ENCODE results near the gene NCKAP5. TPM values are rescaled to one million over a fixed set of nuclear protein-coding genes. Genes with fewer than 3 reads are reported as not detected.

The NCKAP5 gene
- total RNA-seq, 1 experiment from 2014 or later: not detected

DNA sequence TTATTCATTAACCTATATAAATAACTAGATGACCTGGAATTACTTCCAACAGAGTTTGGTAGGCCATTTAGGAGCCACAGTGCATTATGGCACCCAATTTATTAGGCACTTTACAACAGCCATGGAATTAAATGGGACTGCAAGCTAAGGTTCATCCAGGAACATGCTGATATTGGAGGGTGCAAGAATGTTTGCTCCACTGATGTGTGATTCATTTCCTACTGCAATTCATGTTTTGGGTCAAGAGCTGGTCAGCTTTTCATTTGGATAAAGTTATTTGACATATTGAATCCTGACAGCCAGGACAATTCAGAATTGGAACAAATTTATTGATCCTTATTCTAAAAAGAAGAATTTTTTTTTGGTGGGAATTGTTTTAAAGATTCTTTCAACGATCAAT, 886.5 kb downstream of the NCKAP5 start:
- Histone ChIP-seq H3K9me2 (ENCODE audit: insufficient read depth) (no peaks in the 10 kb centered on the region), H3K27me3 (ENCODE audit: insufficient read depth, low read depth) (no peaks in the 10 kb centered on the region), H3F3A (ENCODE audit: insufficient read depth, low read depth) (no peaks in the 10 kb centered on the region), H3K4me2 (no peak overlapping the region), H4K20me1 (ENCODE audit: insufficient read depth) (no peaks in the 10 kb centered on the region), H3K36me3 (ENCODE audit: low read depth) (no peaks in the 10 kb centered on the region), H2AFZ (no peak overlapping the region), H3K9me3 (ENCODE audit: insufficient read depth, low read depth) (no peaks in the 10 kb centered on the region), H3K4me1 (replicated peaks; ENCODE audit: insufficient read depth) (no peaks in the 10 kb centered on the region), H3K27ac (no peak overlapping the region), H3K79me2 (ENCODE audit: low read depth) (no peaks in the 10 kb centered on the region), H3K4me3 (no peak overlapping the region)
- CTCF ChIA-PET: no interaction called here
- POLR2A ChIA-PET (ENCODE audit: unreplicated experiment): no interaction called here
- BruUV-seq (replicated peaks): no TSS peak
- intact Hi-C loops (cut with micrococcal nuclease; ENCODE audit: unreplicated experiment): no loop called here
- TF ChIP-seq EZH2 (IDR thresholded peaks at IDR 0.05; ENCODE audit: low read depth): no peak
- TF ChIP-seq, protein P1, sequence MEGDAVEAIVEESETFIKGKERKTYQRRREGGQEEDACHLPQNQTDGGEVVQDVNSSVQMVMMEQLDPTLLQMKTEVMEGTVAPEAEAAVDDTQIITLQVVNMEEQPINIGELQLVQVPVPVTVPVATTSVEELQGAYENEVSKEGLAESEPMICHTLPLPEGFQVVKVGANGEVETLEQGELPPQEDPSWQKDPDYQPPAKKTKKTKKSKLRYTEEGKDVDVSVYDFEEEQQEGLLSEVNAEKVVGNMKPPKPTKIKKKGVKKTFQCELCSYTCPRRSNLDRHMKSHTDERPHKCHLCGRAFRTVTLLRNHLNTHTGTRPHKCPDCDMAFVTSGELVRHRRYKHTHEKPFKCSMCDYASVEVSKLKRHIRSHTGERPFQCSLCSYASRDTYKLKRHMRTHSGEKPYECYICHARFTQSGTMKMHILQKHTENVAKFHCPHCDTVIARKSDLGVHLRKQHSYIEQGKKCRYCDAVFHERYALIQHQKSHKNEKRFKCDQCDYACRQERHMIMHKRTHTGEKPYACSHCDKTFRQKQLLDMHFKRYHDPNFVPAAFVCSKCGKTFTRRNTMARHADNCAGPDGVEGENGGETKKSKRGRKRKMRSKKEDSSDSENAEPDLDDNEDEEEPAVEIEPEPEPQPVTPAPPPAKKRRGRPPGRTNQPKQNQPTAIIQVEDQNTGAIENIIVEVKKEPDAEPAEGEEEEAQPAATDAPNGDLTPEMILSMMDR (conservative IDR thresholded peaks at IDR 0.05): no peak
- no peak for DNase-seq

DNA sequence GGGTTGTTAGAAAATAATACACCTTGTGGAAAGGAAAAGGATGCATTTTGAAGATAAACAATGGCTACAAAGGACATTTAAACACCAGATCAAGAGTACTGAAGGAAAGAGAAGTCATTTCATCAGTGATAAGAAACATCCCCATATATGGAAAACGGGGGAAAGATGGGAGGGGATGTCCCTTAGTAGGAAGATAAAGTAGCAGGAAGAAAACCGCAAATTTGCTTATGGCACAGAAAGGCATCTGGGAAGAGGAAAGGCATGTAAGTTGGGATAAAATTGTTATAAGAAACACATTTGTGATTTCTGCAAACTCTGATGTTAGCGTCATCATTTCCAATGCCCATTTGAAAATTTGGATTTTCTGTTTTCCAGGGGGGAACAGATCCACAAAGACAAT, 887.7 kb downstream of the NCKAP5 start:
- DNase-seq: no peak
- H3K4me3 ChIP-seq: no peak overlapping the region
- no peaks in the 10 kb centered on the region for H3F3A ChIP-seq (ENCODE audit: insufficient read depth, low read depth)
- H3K27ac ChIP-seq: no peak overlapping the region
- H3K9me3 ChIP-seq (ENCODE audit: insufficient read depth, low read depth): no peaks in the 10 kb centered on the region
- H2AFZ ChIP-seq: no peak overlapping the region
- H3K9me2 ChIP-seq (ENCODE audit: insufficient read depth): no peaks in the 10 kb centered on the region
- TF ChIP-seq, protein P1 (conservative IDR thresholded peaks at IDR 0.05): no peak
- no peak for TF ChIP-seq EZH2 (IDR thresholded peaks at IDR 0.05; ENCODE audit: low read depth)
- no peak overlapping the region for H3K4me2 ChIP-seq
- intact Hi-C loops (cut with micrococcal nuclease; ENCODE audit: unreplicated experiment): no loop called here
- H3K4me1 ChIP-seq (replicated peaks; ENCODE audit: insufficient read depth): no peaks in the 10 kb centered on the region
- no peaks in the 10 kb centered on the region for H4K20me1 ChIP-seq (ENCODE audit: insufficient read depth)
- POLR2A ChIA-PET (ENCODE audit: unreplicated experiment): no interaction called here
- no peaks in the 10 kb centered on the region for H3K27me3 ChIP-seq (ENCODE audit: insufficient read depth, low read depth)
- CTCF ChIA-PET: no interaction called here
- H3K79me2 ChIP-seq (ENCODE audit: low read depth): no peaks in the 10 kb centered on the region
- BruUV-seq (replicated peaks): no TSS peak
- no peaks in the 10 kb centered on the region for H3K36me3 ChIP-seq (ENCODE audit: low read depth)

DNA sequence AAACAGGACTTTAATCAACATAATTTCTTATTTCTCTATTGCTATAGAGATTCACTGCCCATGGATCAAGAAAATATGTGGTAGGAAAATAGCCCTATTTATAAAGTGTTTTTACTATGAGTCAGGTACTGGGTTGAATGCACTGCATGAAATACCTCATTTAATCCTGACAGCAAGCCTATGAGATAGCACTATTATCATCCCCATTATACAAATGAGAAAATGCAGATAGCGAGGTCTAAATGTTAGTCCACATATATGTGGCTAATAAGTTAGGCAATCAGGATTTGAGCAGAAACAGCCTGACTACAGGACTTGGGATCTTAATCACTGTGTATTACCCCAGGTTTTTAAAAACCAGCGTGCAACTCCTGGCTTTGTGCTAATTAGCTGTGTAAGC, 889.8 kb downstream of the NCKAP5 start:
- H3K4me1 ChIP-seq (replicated peaks; ENCODE audit: insufficient read depth): no peaks in the 10 kb centered on the region
- intact Hi-C loops (cut with micrococcal nuclease; ENCODE audit: unreplicated experiment): no loop called here
- no TSS peak for BruUV-seq (replicated peaks)

More for the DNA sequence above, 889.8 kb downstream of the NCKAP5 start:
- Histone ChIP-seq H3K27ac (no peak overlapping the region), H3K79me2 (ENCODE audit: low read depth) (no peaks in the 10 kb centered on the region), H3K36me3 (ENCODE audit: low read depth) (no peaks in the 10 kb centered on the region), H3K4me3 (no peak overlapping the region), H3F3A (ENCODE audit: insufficient read depth, low read depth) (no peaks in the 10 kb centered on the region), H2AFZ (no peak overlapping the region), H4K20me1 (ENCODE audit: insufficient read depth) (no peaks in the 10 kb centered on the region), H3K27me3 (ENCODE audit: insufficient read depth, low read depth) (no peaks in the 10 kb centered on the region), H3K4me2 (no peak overlapping the region), H3K9me3 (ENCODE audit: insufficient read depth, low read depth) (no peaks in the 10 kb centered on the region), H3K9me2 (ENCODE audit: insufficient read depth) (no peaks in the 10 kb centered on the region)
- ChIA-PET CTCF (no interaction called here), POLR2A (ENCODE audit: unreplicated experiment) (no interaction called here)
- no peak for DNase-seq
- no peak for TF ChIP-seq EZH2 (IDR thresholded peaks at IDR 0.05; ENCODE audit: low read depth)
- TF ChIP-seq, protein P1 (conservative IDR thresholded peaks at IDR 0.05): no peak
